Right ventricle myocardium superior (tissue), 1 donor: Measurements from ENCODE around the gene TTC31. TPM values are rescaled to one million over a fixed set of nuclear protein-coding genes. Genes with fewer than 3 reads are reported as not detected.

Experiments
- ATAC-seq: fragments of 200-7000 bp; cut with Tn5 transposase; one replicate; pipeline ENCODE4 v1.9.1; 2020; ENCODE audit warnings: mild to moderate bottlenecking; ENCODE audit not compliant: poor library complexity
- DNase-seq: peaks from one replicate; pipeline ENCODE4 v3.0.0-alpha.2; 2020
- intact Hi-C: fragments of 100-400 bp; cut with DNase I; formaldehyde crosslinking; loops from one replicate; pipeline ENCODE4 v1.11.2; 2022
- total RNA-seq: library from RNA; stranded (reverse); fragmentation: NEBNext Ultra II Directional; extraction: Animal tissue kit (Norgen Biotek cat#: 25700); gene quantifications from one replicate; pipeline ENCODE4 v1.2.1, GENCODE V29; 2021
- donor health status: DM: no; HTN: yes; CAD: no; lungs with severe emphysema.

Gene TTC31
- total RNA-seq, 1 donor from 2014 or later: 8.4 TPM

- intact Hi-C loops: no loop called here
- peak; percentile 7 for ATAC-seq
- DNase-seq: no peak
Measured at GRCh38 chr2:74514368-74515270, 31.7 kb downstream of the TTC31 start, which contains the start of gene TLX2. Gene TLX2 (plus strand): TSS chr2:74514450. CDS start chr2:74514807, 357 bp downstream.

GRCh38 chr2:74515271-74515980 is 32.5 kb downstream of the TTC31 start:
- intact Hi-C loops: no loop called here
- no peak for ATAC-seq
- DNase-seq: no peak

- ATAC-seq: peak; percentile 88
Measured at GRCh38 chr2:74515981-74516633, 33.2 kb downstream of the TTC31 start.

GRCh38 chr2:74516650-74517049 is 33.8 kb downstream of the TTC31 start:
- intact Hi-C loops: no loop called here
- no peak for ATAC-seq

More at GRCh38 chr2:74515981-74516633, 33.2 kb downstream of the TTC31 start:
- intact Hi-C loops: no loop called here
- DNase-seq: peak; percentile 85

GRCh38 chr2:74522516-74522915 is 39.6 kb downstream of the TTC31 start:
- no peak for DNase-seq
- intact Hi-C loops: no loop called here
- no peak for ATAC-seq

More at GRCh38 chr2:74516650-74517049, 33.8 kb downstream of the TTC31 start:
- DNase-seq: no peak

GRCh38 chr2:74524005-74524404 is 41.1 kb downstream of the TTC31 start:
- no peak for DNase-seq
- intact Hi-C loops: no loop called here
- no peak for ATAC-seq

GRCh38 chr2:74524955-74525716 is 42.3 kb downstream of the TTC31 start:
- intact Hi-C loops: no loop called here
- DNase-seq (no peak), ATAC-seq (no peak)

GRCh38 chr2:74525717-74526648 is 43.1 kb downstream of the TTC31 start, which contains the start of gene DQX1:
Gene DQX1 (minus strand): TSS chr2:74526231. CDS start chr2:74525729, 502 bp downstream.
- no peak for DNase-seq
- ATAC-seq: no peak
- intact Hi-C loops: no loop called here

- intact Hi-C loops: no loop called here
- no peak for DNase-seq
Measured at GRCh38 chr2:74526649-74527230, 43.9 kb downstream of the TTC31 start.

GRCh38 chr2:74527741-74528140 is 44.9 kb downstream of the TTC31 start:
- no peak for ATAC-seq
- intact Hi-C loops: no loop called here
- DNase-seq: no peak

More at GRCh38 chr2:74526649-74527230, 43.9 kb downstream of the TTC31 start:
- ATAC-seq: no peak

GRCh38 chr2:74528600-74529356 is 45.9 kb downstream of the TTC31 start:
- ATAC-seq (no peak), DNase-seq (no peak)

GRCh38 chr2:74529357-74530238 is 46.7 kb downstream of the TTC31 start, which contains the start of the genes AUP1 and HTRA2:
Gene AUP1 (minus strand): TSS chr2:74529706. CDS start chr2:74529629, 77 bp downstream.
Gene HTRA2 (plus strand): TSS chr2:74529933. CDS start chr2:74530007, 74 bp downstream.
- intact Hi-C loops: no loop called here
- DNase-seq: peak; percentile 99
- peak; percentile 96 for ATAC-seq

More at GRCh38 chr2:74528600-74529356, 45.9 kb downstream of the TTC31 start:
- intact Hi-C loops: no loop called here

- intact Hi-C loops: no loop called here
- DNase-seq (peak; percentile 66), ATAC-seq (peak; percentile 30)
Measured at GRCh38 chr2:74530239-74531187, 47.6 kb downstream of the TTC31 start.

GRCh38 chr2:74531666-74532065 is 48.8 kb downstream of the TTC31 start:
- intact Hi-C loops: no loop called here
- ATAC-seq (no peak), DNase-seq (no peak)
